Activated CD8-positive, alpha-beta T cell treated with anti-CD3 and anti-CD28 coated beads, Interleukin-2, amount 10 ng/mL, durations not matched to agents 7 days and 5 days (primary cell): ENCODE data around the gene CALM1. TPM values are rescaled to one million over a fixed set of nuclear protein-coding genes. Genes with fewer than 3 reads are reported as not detected.

ENCODE experiments used
- ATAC-seq: fragments of 150-1000 bp; cut with Tn5 transposase; one replicate; pipeline ENCODE4 v1.10.0; 2021; ENCODE audit warnings: moderate library complexity
- CTCF ChIA-PET: fragments of 350-600 bp; sonication (Branson Sonifier 250); formaldehyde crosslinking; loops from one replicate; lab custom pipeline; 2021; ENCODE audit warnings: antibody characterized with exemption; lab: Charles Lee
- POLR2A ChIA-PET: fragments of 350-600 bp; sonication (Branson Sonifier 250); formaldehyde crosslinking; loops from one replicate; lab custom pipeline; 2021; ENCODE audit warnings: antibody characterized with exemption; lab: Charles Lee
- DNase-seq: peaks from one replicate; pipeline ENCODE4 v3.0.0-alpha.2; 2020
- H3K27ac Mint-ChIP-seq: one replicate; pipeline ENCODE4 v1.8.0; 2021; ENCODE audit warnings: mild to moderate bottlenecking, mixed read lengths
- H3K27me3 Mint-ChIP-seq: one replicate; pipeline ENCODE4 v1.8.0; 2021; ENCODE audit warnings: low read depth, mixed read lengths
- H3K36me3 Mint-ChIP-seq: one replicate; pipeline ENCODE4 v1.8.0; 2021; ENCODE audit warnings: low read depth, mixed read lengths
- H3K4me1 Mint-ChIP-seq: one replicate; pipeline ENCODE4 v1.8.0; 2021; ENCODE audit warnings: low read depth, mixed read lengths
- H3K4me3 Mint-ChIP-seq: one replicate; pipeline ENCODE4 v1.8.0; 2021; ENCODE audit warnings: mild to moderate bottlenecking, mixed read lengths
- H3K9me3 Mint-ChIP-seq: one replicate; pipeline ENCODE4 v1.8.0; 2022; ENCODE audit warnings: mixed read lengths; ENCODE audit not compliant: insufficient read depth
- total RNA-seq, 2 experiments: library from RNA; stranded (reverse); gene quantifications; one replicate each; pipeline ENCODE4 v1.2.3, GENCODE V29; 2021

Gene CALM1
- total RNA-seq, 2 experiments from 2014 or later = 788 to 821 TPM

GRCh38 chr14:90412058-90412457 is 15.2 kb downstream of the CALM1 start:
- no peak overlapping the region for H3K27ac Mint-ChIP-seq
- H3K9me3 Mint-ChIP-seq = no peaks in the 10 kb centered on the region
- peaks cover 3% of the 10 kb centered on the region for H3K27me3 Mint-ChIP-seq
- ChIA-PET CTCF (interaction anchor here (0.7 to 0.9 kb wide), 2 partner anchors 11 to 12 kb away, joined by 3 to 4 read pairs; no protein-coding TSS in a partner anchor), POLR2A (no interaction called here)
- H3K36me3 Mint-ChIP-seq = peaks cover 7% of the 10 kb centered on the region
- DNase-seq (no peak), ATAC-seq (no peak)
- H3K4me1 Mint-ChIP-seq = no peaks in the 10 kb centered on the region
- H3K4me3 Mint-ChIP-seq = no peak overlapping the region

DNA sequence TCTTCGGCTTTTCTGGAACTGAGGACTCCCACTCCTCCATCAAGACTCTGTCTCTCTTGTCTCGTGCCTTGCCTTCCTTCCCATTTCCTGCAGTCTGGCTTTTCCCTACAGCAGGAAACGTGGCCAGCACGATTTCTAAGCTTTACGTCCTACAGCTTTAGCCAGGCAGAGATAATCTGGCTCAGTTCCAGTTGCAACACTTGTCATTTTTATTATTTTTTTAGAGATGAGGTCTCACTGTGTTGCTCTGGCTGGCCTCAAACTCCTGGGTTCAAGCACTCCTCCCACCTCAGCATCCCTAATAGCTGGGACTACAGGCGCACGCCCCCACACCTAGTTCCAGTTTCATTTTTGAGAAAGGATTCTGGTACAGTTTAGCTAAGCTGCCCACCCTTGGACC is 19.9 kb downstream of the CALM1 start:
- no peak overlapping the region for H3K4me3 Mint-ChIP-seq
- ChIA-PET POLR2A (no interaction called here), CTCF (interaction anchor here (1.8 to 3.1 kb wide), 2 partner anchors 17 to 281 kb away, joined by 4 to 16 read pairs; no protein-coding TSS in a partner anchor)
- DNase-seq = no peak
- ATAC-seq = no peak
- H3K9me3 Mint-ChIP-seq = no peaks in the 10 kb centered on the region
- H3K27me3 Mint-ChIP-seq = peaks cover 3% of the 10 kb centered on the region
- H3K4me1 Mint-ChIP-seq = no peaks in the 10 kb centered on the region
- no peaks in the 10 kb centered on the region for H3K36me3 Mint-ChIP-seq
- H3K27ac Mint-ChIP-seq = no peak overlapping the region

- ChIA-PET POLR2A (interaction anchor here (1.0 kb wide), 1 partner anchor 9 kb away, joined by 5 read pairs; no protein-coding TSS in a partner anchor), CTCF (no interaction called here)
- no peaks in the 10 kb centered on the region for H3K4me1 Mint-ChIP-seq
- no peak overlapping the region for H3K4me3 Mint-ChIP-seq
- no peak overlapping the region for H3K27ac Mint-ChIP-seq
- H3K27me3 Mint-ChIP-seq = peaks cover 3% of the 10 kb centered on the region
- no peaks in the 10 kb centered on the region for H3K36me3 Mint-ChIP-seq
- no peak for DNase-seq
- no peaks in the 10 kb centered on the region for H3K9me3 Mint-ChIP-seq
- no peak for ATAC-seq
These were observed 21.2 kb downstream of the CALM1 start for GRCh38 chr14:90418053-90418452.

DNA sequence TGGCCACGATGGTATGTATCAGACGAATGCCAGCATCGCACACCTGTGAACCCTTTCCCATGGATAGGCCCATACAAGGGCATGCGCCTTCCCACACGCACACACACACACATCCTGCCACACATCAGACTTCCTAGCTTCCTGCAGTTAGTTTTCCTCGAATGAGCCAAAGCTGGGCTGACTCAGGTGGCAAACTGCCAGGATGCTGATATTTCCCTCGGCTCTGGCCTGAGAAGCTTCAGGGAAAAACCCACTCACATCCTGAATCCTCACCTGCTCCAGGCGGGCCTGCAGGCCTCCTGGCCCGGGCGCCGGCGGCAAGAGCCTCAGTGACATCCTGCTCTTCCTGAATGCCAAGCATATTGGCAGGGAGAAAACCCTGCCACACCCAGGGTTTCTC is 22.4 kb downstream of the CALM1 start:
- no peak for DNase-seq
- no peak for ATAC-seq
- Mint-ChIP-seq H3K27me3 (peaks cover 3% of the 10 kb centered on the region), H3K9me3 (no peaks in the 10 kb centered on the region), H3K36me3 (no peaks in the 10 kb centered on the region), H3K27ac (no peak overlapping the region), H3K4me3 (no peak overlapping the region), H3K4me1 (no peaks in the 10 kb centered on the region)
- ChIA-PET POLR2A (interaction anchor here (1.0 kb wide), 1 partner anchor 10 kb away, joined by 5 read pairs; no protein-coding TSS in a partner anchor), CTCF (interaction anchor here (2.6 kb wide), 1 partner anchor 19 kb away, joined by 10 read pairs; no protein-coding TSS in a partner anchor)

GRCh38 chr14:90421001-90421631 is 24.3 kb downstream of the CALM1 start:
- Mint-ChIP-seq H3K9me3 (no peaks in the 10 kb centered on the region), H3K36me3 (no peaks in the 10 kb centered on the region), H3K4me3 (no peak overlapping the region), H3K27ac (no peak overlapping the region), H3K4me1 (no peaks in the 10 kb centered on the region), H3K27me3 (no peaks in the 10 kb centered on the region)
- DNase-seq = no peak
- ATAC-seq = no peak
- ChIA-PET POLR2A (no interaction called here), CTCF (interaction anchor here (2.6 kb wide), 1 partner anchor 21 kb away, joined by 10 read pairs; no protein-coding TSS in a partner anchor)

- H3K4me1 Mint-ChIP-seq = no peaks in the 10 kb centered on the region
- no peaks in the 10 kb centered on the region for H3K27me3 Mint-ChIP-seq
- ChIA-PET CTCF (no interaction called here), POLR2A (no interaction called here)
- H3K27ac Mint-ChIP-seq = no peak overlapping the region
- H3K36me3 Mint-ChIP-seq = no peaks in the 10 kb centered on the region
- H3K4me3 Mint-ChIP-seq = no peak overlapping the region
- no peaks in the 10 kb centered on the region for H3K9me3 Mint-ChIP-seq
- DNase-seq = no peak
- ATAC-seq = no peak
These were observed 24.8 kb downstream of the CALM1 start for GRCh38 chr14:90421632-90422020.

DNA sequence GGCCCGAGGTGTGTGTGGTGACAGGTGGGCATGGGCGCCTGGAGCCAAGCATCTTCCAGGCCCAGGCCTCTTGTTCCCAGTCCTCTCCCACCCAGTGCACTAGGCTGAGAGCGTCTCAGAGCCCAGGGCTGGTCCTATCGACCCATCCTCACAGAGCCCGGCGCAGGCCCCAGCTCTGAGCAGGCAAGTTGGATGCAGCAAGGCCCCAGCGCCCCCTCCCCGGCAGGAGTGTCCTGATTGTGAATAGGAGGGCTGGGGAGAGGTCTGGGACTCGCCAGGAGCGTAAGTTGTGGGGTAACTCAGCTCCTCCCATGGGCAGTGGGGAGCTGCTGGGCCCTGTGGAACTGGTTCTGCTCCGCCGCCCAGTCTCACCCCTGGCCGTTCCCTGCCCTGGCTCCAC is 26.3 kb downstream of the CALM1 start:
- no peaks in the 10 kb centered on the region for H3K4me1 Mint-ChIP-seq
- ATAC-seq (no peak), DNase-seq (no peak)
- ChIA-PET POLR2A (no interaction called here), CTCF (no interaction called here)
- no peaks in the 10 kb centered on the region for H3K36me3 Mint-ChIP-seq
- H3K4me3 Mint-ChIP-seq = no peak overlapping the region
- H3K27me3 Mint-ChIP-seq = no peaks in the 10 kb centered on the region
- H3K27ac Mint-ChIP-seq = no peak overlapping the region
- H3K9me3 Mint-ChIP-seq = no peaks in the 10 kb centered on the region

- no peak for DNase-seq
These were observed 27.2 kb downstream of the CALM1 start for GRCh38 chr14:90424075-90424474.

GRCh38 chr14:90424686-90425372 is 28.0 kb downstream of the CALM1 start:
- ATAC-seq (no peak), DNase-seq (no peak)
- Mint-ChIP-seq H3K27me3 (no peaks in the 10 kb centered on the region), H3K27ac (no peak overlapping the region), H3K9me3 (no peaks in the 10 kb centered on the region), H3K4me3 (no peak overlapping the region), H3K36me3 (no peaks in the 10 kb centered on the region), H3K4me1 (no peaks in the 10 kb centered on the region)
- ChIA-PET CTCF (no interaction called here), POLR2A (interaction anchor here (0.9 kb wide), 1 partner anchor 19 kb away, joined by 3 read pairs; no protein-coding TSS in a partner anchor)

More at GRCh38 chr14:90424075-90424474, 27.2 kb downstream of the CALM1 start:
- ChIA-PET POLR2A (no interaction called here), CTCF (no interaction called here)
- no peaks in the 10 kb centered on the region for H3K4me1 Mint-ChIP-seq
- H3K9me3 Mint-ChIP-seq = no peaks in the 10 kb centered on the region
- no peak for ATAC-seq
- no peak overlapping the region for H3K27ac Mint-ChIP-seq
- no peak overlapping the region for H3K4me3 Mint-ChIP-seq
- H3K36me3 Mint-ChIP-seq = no peaks in the 10 kb centered on the region
- H3K27me3 Mint-ChIP-seq = no peaks in the 10 kb centered on the region

- ATAC-seq (no peak), DNase-seq (no peak)
- Mint-ChIP-seq H3K9me3 (no peaks in the 10 kb centered on the region), H3K36me3 (no peaks in the 10 kb centered on the region), H3K4me3 (no peak overlapping the region), H3K27me3 (no peaks in the 10 kb centered on the region), H3K27ac (no peak overlapping the region), H3K4me1 (no peaks in the 10 kb centered on the region)
- POLR2A ChIA-PET = interaction anchor here (0.9 kb wide), 1 partner anchor 18 kb away, joined by 3 read pairs; no protein-coding TSS in a partner anchor
- CTCF ChIA-PET = no interaction called here
These were observed 28.6 kb downstream of the CALM1 start for GRCh38 chr14:90425373-90425879.

DNA sequence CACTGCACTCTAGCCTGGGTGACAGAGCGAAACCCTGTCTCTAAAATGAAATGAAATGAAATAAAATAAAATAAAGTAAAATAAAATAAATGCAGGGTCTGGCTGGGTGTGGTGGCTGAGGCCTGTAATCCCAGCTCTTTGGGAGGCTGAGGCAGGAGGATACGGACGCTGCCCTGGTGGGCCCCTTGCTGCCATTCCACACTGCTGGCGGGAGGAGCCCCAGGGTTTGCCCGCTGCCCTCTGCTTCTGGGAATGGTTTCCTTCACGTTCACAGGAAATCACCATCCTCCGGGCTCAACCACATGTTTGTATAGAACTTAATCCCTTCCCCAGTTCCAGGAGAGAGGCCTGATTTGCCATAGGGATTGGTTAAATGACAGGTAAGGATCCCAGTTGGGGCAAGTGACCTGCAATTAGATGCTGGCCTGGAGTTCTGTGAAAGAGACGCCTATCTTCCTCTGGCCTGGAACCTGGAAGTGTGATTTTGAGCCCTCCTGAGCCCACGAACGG is 29.3 kb downstream of the CALM1 start:
- H3K27ac Mint-ChIP-seq = no peak overlapping the region
- ATAC-seq (no peak), DNase-seq (no peak)
- H3K36me3 Mint-ChIP-seq = no peaks in the 10 kb centered on the region
- no peak overlapping the region for H3K4me3 Mint-ChIP-seq
- H3K27me3 Mint-ChIP-seq = no peaks in the 10 kb centered on the region
- CTCF ChIA-PET = no interaction called here
- H3K4me1 Mint-ChIP-seq = no peaks in the 10 kb centered on the region
- H3K9me3 Mint-ChIP-seq = no peaks in the 10 kb centered on the region
- POLR2A ChIA-PET = interaction anchor here (0.9 kb wide), 1 partner anchor 17 kb away, joined by 3 read pairs; no protein-coding TSS in a partner anchor

DNA sequence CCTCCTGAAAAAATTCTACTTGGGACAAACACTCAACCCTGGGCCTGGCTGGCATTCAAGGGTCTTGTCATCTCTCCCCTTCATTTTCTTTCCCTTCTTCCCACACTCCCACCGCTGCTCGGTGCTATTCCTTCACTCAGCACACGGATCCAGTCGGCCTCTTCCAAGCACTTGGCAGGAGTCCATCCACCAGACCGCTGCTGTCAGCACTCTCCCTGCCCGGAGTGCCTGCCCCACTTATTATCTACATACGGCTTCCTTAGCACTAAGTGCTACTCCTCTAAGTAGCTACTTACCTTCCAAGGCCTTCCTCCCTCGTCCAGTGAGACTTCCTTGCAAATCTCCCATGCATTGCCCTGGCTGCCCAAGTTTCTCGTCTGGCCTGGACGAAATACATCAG is 29.8 kb downstream of the CALM1 start:
- no peaks in the 10 kb centered on the region for H3K4me1 Mint-ChIP-seq
- H3K9me3 Mint-ChIP-seq = no peaks in the 10 kb centered on the region
- no peak for DNase-seq
- no peaks in the 10 kb centered on the region for H3K36me3 Mint-ChIP-seq
- POLR2A ChIA-PET = no interaction called here
- no peaks in the 10 kb centered on the region for H3K27me3 Mint-ChIP-seq
- H3K27ac Mint-ChIP-seq = no peak overlapping the region
- CTCF ChIA-PET = no interaction called here
- H3K4me3 Mint-ChIP-seq = no peak overlapping the region
- no peak for ATAC-seq
